KMS-11 (cell line): ENCODE data around the gene PIGU.
"Not testable (repeated sequence)": the region's sequence is repeated elsewhere in the genome, so short reads cannot be mapped to it uniquely, and the experiment has no call there.

Experiments
- H2AFZ ChIP-seq: fragments of 200-600 bp; sonication (generic); 2 replicates; pipeline ENCODE4 v1.6.1; 2016; ENCODE audit warnings: antibody characterized with exemption, mixed run types, low read depth
- H3K27ac ChIP-seq: fragments of 200-600 bp; sonication (generic); 2 replicates; pipeline ENCODE4 v1.6.1; 2016; ENCODE audit warnings: mild to moderate bottlenecking, mixed run types
- H3K27me3 ChIP-seq: fragments of 200-600 bp; sonication (generic); 2 replicates; pipeline ENCODE4 v1.6.1; 2017; ENCODE audit warnings: mild to moderate bottlenecking, low read depth, mixed run types, moderate library complexity; ENCODE audit not compliant: insufficient read depth
- H3K36me3 ChIP-seq: fragments of 200-600 bp; sonication (generic); 2 replicates; pipeline ENCODE4 v1.6.1; 2017; ENCODE audit warnings: mild to moderate bottlenecking, mixed run types; ENCODE audit not compliant: insufficient read depth
- H3K4me1 ChIP-seq: fragments of 200-600 bp; sonication (generic); 2 replicates; pipeline ENCODE4 v1.6.1; 2016; ENCODE audit warnings: mild to moderate bottlenecking, low read depth, mixed run types; ENCODE audit not compliant: poor library complexity, severe bottlenecking
- H3K4me2 ChIP-seq: fragments of 200-600 bp; sonication (generic); 2 replicates; pipeline ENCODE4 v1.7.0; 2016; ENCODE audit warnings: mild to moderate bottlenecking, mixed run types
- H3K4me3 ChIP-seq: fragments of 200-600 bp; sonication (generic); IDR thresholded peaks from 2 replicates; pipeline ENCODE4 v1.6.1; 2017; ENCODE audit warnings: low read depth, low read length, mixed read lengths; ENCODE audit not compliant: insufficient read depth
- H3K79me2 ChIP-seq: fragments of 200-600 bp; sonication (generic); 2 replicates; pipeline ENCODE4 v1.6.1; 2016; ENCODE audit warnings: low read depth, mixed run types; ENCODE audit not compliant: insufficient read depth
- H3K9ac ChIP-seq: fragments of 200-600 bp; sonication (generic); 2 replicates; pipeline ENCODE4 v1.6.1; 2016; ENCODE audit warnings: mild to moderate bottlenecking, mixed run types
- H4K20me1 ChIP-seq: fragments of 200-600 bp; sonication (generic); 2 replicates; pipeline ENCODE4 v1.6.1; 2016; ENCODE audit warnings: mild to moderate bottlenecking, mixed run types; ENCODE audit not compliant: insufficient read depth
- TF ChIP-seq, protein P1 (sequence below): fragments of 200-600 bp; sonication (generic); conservative IDR thresholded peaks from 2 replicates; pipeline ENCODE4 v1.6.1; 2017; ENCODE audit warnings: low read depth, mild to moderate bottlenecking, antibody characterized with exemption, low read length, moderate library complexity, mixed read lengths

Gene PIGU

DNA sequence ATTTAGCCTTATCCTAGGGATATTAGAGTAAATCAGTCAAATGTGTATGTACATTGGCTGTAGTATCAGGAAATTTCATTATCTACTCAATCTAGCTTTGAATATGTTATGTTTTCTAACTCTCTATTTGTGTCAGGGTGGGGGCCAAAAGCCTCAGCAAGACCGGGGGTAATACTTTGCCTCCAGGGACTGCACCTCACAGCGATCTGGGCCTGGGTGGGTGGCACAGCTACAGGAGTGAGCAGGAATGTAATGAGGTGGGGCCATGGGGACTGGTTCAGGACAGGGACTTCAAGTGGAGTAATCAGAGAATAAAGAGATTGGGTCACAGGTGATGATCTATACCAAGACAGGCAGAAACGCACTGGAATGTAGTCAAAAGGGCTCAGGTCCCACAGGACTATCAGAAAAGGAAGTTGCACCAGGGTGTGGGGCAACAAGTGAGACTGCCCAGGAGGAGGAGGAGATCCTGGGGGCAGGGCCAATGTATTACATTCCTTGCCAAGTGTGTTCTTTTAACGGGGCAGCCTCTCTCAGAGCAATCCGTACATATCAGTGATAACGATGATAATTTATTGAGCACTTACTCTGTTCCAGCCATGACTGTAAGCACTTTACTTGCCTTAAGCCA, 54.0 kb downstream of the PIGU start:
- Histone ChIP-seq H3K4me3 (no peak overlapping the region), H3K9ac (no peak overlapping the region), H3K79me2 (no peaks in the 10 kb centered on the region), H2AFZ (no peak overlapping the region), H3K4me1 (no peaks in the 10 kb centered on the region), H3K4me2 (no peak overlapping the region), H3K36me3 (no peaks in the 10 kb centered on the region), H4K20me1 (no peaks in the 10 kb centered on the region), H3K27me3 (no peaks in the 10 kb centered on the region), H3K27ac (no peak overlapping the region)
- TF ChIP-seq, protein P1, sequence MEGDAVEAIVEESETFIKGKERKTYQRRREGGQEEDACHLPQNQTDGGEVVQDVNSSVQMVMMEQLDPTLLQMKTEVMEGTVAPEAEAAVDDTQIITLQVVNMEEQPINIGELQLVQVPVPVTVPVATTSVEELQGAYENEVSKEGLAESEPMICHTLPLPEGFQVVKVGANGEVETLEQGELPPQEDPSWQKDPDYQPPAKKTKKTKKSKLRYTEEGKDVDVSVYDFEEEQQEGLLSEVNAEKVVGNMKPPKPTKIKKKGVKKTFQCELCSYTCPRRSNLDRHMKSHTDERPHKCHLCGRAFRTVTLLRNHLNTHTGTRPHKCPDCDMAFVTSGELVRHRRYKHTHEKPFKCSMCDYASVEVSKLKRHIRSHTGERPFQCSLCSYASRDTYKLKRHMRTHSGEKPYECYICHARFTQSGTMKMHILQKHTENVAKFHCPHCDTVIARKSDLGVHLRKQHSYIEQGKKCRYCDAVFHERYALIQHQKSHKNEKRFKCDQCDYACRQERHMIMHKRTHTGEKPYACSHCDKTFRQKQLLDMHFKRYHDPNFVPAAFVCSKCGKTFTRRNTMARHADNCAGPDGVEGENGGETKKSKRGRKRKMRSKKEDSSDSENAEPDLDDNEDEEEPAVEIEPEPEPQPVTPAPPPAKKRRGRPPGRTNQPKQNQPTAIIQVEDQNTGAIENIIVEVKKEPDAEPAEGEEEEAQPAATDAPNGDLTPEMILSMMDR: no peak

DNA sequence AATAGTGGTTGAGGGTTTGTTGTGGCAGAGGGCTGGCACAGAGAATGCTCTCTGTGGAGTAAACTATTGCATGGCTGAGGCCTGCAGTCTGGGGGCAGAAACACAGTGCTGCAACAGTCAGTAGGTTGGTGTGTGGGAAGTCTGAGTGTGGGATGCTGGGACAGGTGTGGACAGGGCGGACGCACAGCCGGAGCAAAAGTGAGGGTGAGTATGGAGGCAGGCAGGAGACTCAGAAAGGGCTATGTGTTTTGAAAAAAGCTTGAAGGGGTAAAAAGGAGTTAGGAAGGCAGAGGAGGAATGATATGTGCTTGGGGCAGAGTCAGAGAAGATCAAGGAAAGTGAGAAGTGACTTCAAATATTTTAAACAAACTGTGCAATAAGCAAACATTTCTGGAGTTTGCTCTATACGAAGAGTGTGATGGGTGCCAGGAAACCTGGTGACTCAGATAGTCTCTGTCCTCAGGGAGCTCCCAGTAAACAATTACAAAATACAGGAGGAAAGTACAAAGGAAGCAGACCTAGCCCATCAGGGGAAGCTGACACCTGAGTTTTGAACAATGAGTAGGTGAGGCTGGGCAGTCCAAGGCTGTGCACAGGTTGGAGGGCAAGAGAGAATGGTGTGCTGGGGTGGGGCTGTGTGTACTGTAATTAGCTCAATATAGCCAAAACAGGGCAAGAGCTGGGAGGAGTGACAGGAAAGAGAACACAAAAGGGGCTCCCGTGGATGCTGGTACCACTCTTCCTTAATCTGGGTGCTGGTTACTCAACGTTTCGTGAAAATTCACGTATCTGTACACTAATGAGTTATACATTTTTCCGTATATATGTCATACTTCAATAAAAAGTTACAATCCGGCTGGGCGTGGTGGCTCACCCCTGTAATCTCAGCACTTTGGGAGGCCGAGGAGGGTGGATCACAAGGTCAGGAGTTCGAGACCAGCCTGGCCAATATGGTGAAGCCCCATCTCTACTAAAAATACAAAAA, 55.2 kb downstream of the PIGU start:
- no peak overlapping the region for H3K4me2 ChIP-seq
- TF ChIP-seq, protein P1: no peak
- no peaks in the 10 kb centered on the region for H3K27me3 ChIP-seq
- H3K4me1 ChIP-seq: no peaks in the 10 kb centered on the region
- no peak overlapping the region for H3K9ac ChIP-seq
- no peak overlapping the region for H3K4me3 ChIP-seq
- no peak overlapping the region for H2AFZ ChIP-seq
- H3K36me3 ChIP-seq: no peaks in the 10 kb centered on the region
- H3K79me2 ChIP-seq: no peaks in the 10 kb centered on the region
- H3K27ac ChIP-seq: no peak overlapping the region
- H4K20me1 ChIP-seq: no peaks in the 10 kb centered on the region

- TF ChIP-seq, protein P1: no peak
- H3K4me1 ChIP-seq: no peaks in the 10 kb centered on the region
- H3K27ac ChIP-seq: no peak overlapping the region
- no peak overlapping the region for H3K4me2 ChIP-seq
- no peaks in the 10 kb centered on the region for H3K36me3 ChIP-seq
- H2AFZ ChIP-seq: no peak overlapping the region
- H3K9ac ChIP-seq: no peak overlapping the region
- H3K79me2 ChIP-seq: no peaks in the 10 kb centered on the region
- no peak overlapping the region for H3K4me3 ChIP-seq
- no peaks in the 10 kb centered on the region for H3K27me3 ChIP-seq
- H4K20me1 ChIP-seq: no peaks in the 10 kb centered on the region
These were observed 55.9 kb downstream of the PIGU start for GRCh38 chr20:34621036-34621343.

DNA sequence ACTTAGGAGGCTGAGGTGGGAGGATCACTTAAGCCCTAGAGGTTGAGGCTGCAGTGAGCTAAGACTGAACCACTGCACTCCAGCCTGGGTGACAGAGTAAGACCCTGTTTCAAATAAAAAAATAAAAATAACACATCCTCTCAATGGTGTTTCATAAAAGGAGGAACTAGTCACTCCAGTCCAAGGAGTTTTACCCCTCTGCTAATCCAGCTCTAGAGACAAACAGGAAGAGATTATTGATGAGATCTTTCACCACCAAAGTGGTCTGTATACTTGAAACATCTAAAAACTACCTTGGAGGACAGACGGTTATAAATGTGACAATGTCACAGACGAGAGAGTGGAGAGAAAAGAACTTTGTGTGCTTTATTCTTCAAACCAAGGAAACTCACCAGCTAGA, 58.2 kb downstream of the PIGU start:
- no peak overlapping the region for H3K4me2 ChIP-seq
- no peak overlapping the region for H2AFZ ChIP-seq
- H3K36me3 ChIP-seq: no peaks in the 10 kb centered on the region
- no peak overlapping the region for H3K9ac ChIP-seq
- H3K4me1 ChIP-seq: no peaks in the 10 kb centered on the region
- H3K27ac ChIP-seq: no peak overlapping the region
- H4K20me1 ChIP-seq: no peaks in the 10 kb centered on the region
- H3K27me3 ChIP-seq: no peaks in the 10 kb centered on the region; the same call in 1 of the 2 replicates
- no peaks in the 10 kb centered on the region for H3K79me2 ChIP-seq
- TF ChIP-seq, protein P1: no peak
- no peak overlapping the region for H3K4me3 ChIP-seq

DNA sequence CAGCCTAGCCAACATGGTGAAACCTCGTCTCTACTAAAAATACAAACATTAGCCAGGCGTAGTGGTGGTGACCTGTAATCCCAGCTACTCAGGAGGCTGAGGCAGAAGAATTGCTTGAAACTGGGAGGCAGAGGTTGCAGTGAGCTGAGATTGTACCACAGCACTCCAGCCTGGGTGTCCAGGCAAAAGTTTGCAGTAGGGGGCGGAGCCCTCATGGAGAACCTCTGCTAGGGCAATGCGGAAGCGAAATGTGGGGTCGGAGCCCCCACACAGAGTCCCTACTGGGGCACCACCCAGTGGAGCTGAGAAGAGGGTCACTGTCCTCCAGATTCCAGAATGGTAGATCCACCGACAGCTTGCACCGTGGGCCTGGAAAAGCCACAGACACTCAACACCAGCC, 60.0 kb downstream of the PIGU start:
- not testable (repeated sequence) for H2AFZ ChIP-seq, H3K27ac ChIP-seq, H3K27me3 ChIP-seq, H3K4me1 ChIP-seq, H3K9ac ChIP-seq, H3K36me3 ChIP-seq, H3K4me3 ChIP-seq, H3K4me2 ChIP-seq, H4K20me1 ChIP-seq, H3K79me2 ChIP-seq
